Loucy (cell line): ENCODE results near the gene NMT2.

Experiments
- H2AFZ ChIP-seq: fragments of 200-600 bp; sonication (generic); 2 replicates; pipeline ENCODE4 v1.6.0; 2016; ENCODE audit warnings: antibody characterized with exemption, mild to moderate bottlenecking, low read length, moderate library complexity
- H3F3A ChIP-seq: fragments of 200-600 bp; 2 replicates; pipeline ENCODE4 v1.6.0; 2016; ENCODE audit warnings: antibody characterized with exemption, low read depth, mild to moderate bottlenecking
- H3K27me3 ChIP-seq: fragments of 200-600 bp; sonication (generic); 2 replicates; pipeline ENCODE4 v1.6.1; 2014; ENCODE audit warnings: low read length, mild to moderate bottlenecking; ENCODE audit not compliant: insufficient read depth, poor library complexity, severe bottlenecking
- H3K36me3 ChIP-seq: fragments of 200-600 bp; sonication (generic); 2 replicates; pipeline ENCODE4 v1.6.1; 2016; ENCODE audit warnings: low read length; ENCODE audit not compliant: insufficient read depth
- H3K4me1 ChIP-seq: fragments of 200-600 bp; sonication (generic); 2 replicates; pipeline ENCODE4 v1.5.1; 2014; ENCODE audit warnings: low read length, mild to moderate bottlenecking; ENCODE audit not compliant: insufficient read depth, poor library complexity, severe bottlenecking
- H3K4me2 ChIP-seq: fragments of 200-600 bp; sonication (generic); 2 replicates; pipeline ENCODE4 v1.6.0; 2014; ENCODE audit warnings: antibody characterized with exemption, low read length, low read depth, mild to moderate bottlenecking; ENCODE audit not compliant: poor library complexity, severe bottlenecking
- H3K4me3 ChIP-seq: fragments of 200-600 bp; sonication (generic); 2 replicates; pipeline ENCODE4 v1.5.1; 2014; ENCODE audit warnings: low read length, mild to moderate bottlenecking, mixed read lengths; ENCODE audit not compliant: poor library complexity, severe bottlenecking
- H3K79me2 ChIP-seq: fragments of 200-600 bp; sonication (generic); 2 replicates; pipeline ENCODE4 v1.6.1; 2014; ENCODE audit warnings: low read length; ENCODE audit not compliant: insufficient read depth
- H3K9ac ChIP-seq: fragments of 200-600 bp; sonication (generic); 2 replicates; pipeline ENCODE4 v1.6.0; 2014; ENCODE audit warnings: mild to moderate bottlenecking, low read depth, low read length, moderate library complexity; ENCODE audit not compliant: poor library complexity, severe bottlenecking
- H3K9me2 ChIP-seq: fragments of 200-600 bp; sonication (generic); replicated peaks from 2 replicates; pipeline ENCODE4 v1.6.1; 2016; ENCODE audit warnings: low read depth, low read length, mixed read lengths
- H3K9me3 ChIP-seq: fragments of 200-600 bp; sonication (generic); 2 replicates; pipeline ENCODE4 v1.6.1; 2014; ENCODE audit warnings: mild to moderate bottlenecking, antibody characterized with exemption, low read length, low read depth; ENCODE audit not compliant: insufficient read depth
- H4K20me1 ChIP-seq: fragments of 200-600 bp; sonication (generic); 2 replicates; pipeline ENCODE4 v1.6.0; 2014; ENCODE audit warnings: antibody characterized with exemption, low read length, mild to moderate bottlenecking; ENCODE audit not compliant: insufficient read depth, poor library complexity, severe bottlenecking
- EZH2phosphoT487 ChIP-seq: fragments of 200-600 bp; IDR thresholded peaks from 2 replicates; pipeline ENCODE4 v1.6.1; 2018; ENCODE audit warnings: antibody characterized with exemption, mild to moderate bottlenecking, moderate library complexity, borderline replicate concordance
- TF ChIP-seq, protein P1 (sequence below): fragments of 200-600 bp; sonication (generic); conservative IDR thresholded peaks from 2 replicates; pipeline ENCODE4 v1.5.1; 2014; ENCODE audit warnings: mild to moderate bottlenecking, antibody characterized with exemption, low read length

Gene NMT2

DNA sequence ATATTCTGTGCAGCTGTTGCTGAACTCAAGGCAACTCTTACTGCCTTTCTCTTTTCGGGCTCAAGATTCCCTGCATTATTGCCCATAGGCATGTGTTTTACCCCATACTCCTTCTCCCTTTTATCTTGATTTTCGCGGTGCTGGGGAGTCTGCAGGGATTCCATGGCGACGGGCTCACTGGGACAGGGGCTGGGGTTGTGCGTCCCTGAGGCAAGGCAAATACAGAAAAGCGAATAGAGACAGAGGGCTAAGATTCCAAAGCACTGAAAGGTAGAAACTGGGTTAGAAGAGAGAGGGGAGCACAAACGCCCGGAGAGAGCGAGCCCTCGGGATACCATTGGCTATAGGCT, 71.9 kb downstream of the NMT2 start:
- TF ChIP-seq, protein P1, sequence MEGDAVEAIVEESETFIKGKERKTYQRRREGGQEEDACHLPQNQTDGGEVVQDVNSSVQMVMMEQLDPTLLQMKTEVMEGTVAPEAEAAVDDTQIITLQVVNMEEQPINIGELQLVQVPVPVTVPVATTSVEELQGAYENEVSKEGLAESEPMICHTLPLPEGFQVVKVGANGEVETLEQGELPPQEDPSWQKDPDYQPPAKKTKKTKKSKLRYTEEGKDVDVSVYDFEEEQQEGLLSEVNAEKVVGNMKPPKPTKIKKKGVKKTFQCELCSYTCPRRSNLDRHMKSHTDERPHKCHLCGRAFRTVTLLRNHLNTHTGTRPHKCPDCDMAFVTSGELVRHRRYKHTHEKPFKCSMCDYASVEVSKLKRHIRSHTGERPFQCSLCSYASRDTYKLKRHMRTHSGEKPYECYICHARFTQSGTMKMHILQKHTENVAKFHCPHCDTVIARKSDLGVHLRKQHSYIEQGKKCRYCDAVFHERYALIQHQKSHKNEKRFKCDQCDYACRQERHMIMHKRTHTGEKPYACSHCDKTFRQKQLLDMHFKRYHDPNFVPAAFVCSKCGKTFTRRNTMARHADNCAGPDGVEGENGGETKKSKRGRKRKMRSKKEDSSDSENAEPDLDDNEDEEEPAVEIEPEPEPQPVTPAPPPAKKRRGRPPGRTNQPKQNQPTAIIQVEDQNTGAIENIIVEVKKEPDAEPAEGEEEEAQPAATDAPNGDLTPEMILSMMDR, result no peak
- no peak for TF ChIP-seq EZH2phosphoT487
- Histone ChIP-seq H2AFZ (peak overlapping the region; percentile 90), H3K36me3 (no peaks in the 10 kb centered on the region; the same call in 1 of the 2 replicates), H4K20me1 (peaks cover 13% of the 10 kb centered on the region), H3K9me2 (no peaks in the 10 kb centered on the region), H3K4me1 (peaks cover 21% of the 10 kb centered on the region), H3K4me3 (peak overlapping the region; percentile 91), H3K27me3 (no peaks in the 10 kb centered on the region), H3K9me3 (no peaks in the 10 kb centered on the region), H3K4me2 (peak overlapping the region; percentile 96), H3K79me2 (peaks cover 42% of the 10 kb centered on the region), H3F3A (no peaks in the 10 kb centered on the region), H3K9ac (peak overlapping the region; percentile 92)

DNA sequence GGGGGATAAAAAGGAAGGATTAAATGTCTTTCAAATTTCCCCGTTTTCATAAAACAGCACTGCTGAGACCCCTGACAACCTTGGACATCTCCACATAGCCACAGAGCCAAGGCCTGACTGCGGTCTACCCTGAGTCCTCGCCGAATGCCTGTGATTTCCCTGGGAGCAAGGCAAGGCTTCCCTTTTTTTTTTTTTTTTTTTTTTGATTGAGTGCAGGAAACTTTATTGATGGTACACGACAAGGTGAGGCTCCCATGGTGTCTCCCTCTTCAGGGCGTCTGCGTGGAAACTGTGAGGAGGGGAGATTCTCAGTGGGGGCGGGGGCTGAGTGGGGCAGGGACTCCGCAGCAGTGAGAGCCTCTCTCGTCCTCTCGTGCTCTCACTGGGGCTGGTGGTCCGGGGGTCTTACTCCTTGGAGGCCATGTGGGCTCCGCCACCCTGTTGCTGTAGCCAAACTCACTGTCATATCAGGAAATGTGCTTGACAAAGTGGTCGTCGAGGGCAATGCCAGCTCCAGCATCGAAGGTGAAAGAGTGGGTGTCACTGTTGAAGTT, 75.6 kb downstream of the NMT2 start:
- Histone ChIP-seq H4K20me1 (peaks cover 7% of the 10 kb centered on the region), H3K9me2 (no peaks in the 10 kb centered on the region), H3K27me3 (no peaks in the 10 kb centered on the region), H3K79me2 (peaks cover 10% of the 10 kb centered on the region), H3K36me3 (no peaks in the 10 kb centered on the region), H3K4me3 (no peak overlapping the region), H3F3A (no peaks in the 10 kb centered on the region), H3K4me2 (no peak overlapping the region), H3K9me3 (no peaks in the 10 kb centered on the region), H3K9ac (no peak overlapping the region), H3K4me1 (peaks cover 4% of the 10 kb centered on the region), H2AFZ (no peak overlapping the region)
- no peak for TF ChIP-seq EZH2phosphoT487
- TF ChIP-seq, protein P1, result no peak

DNA sequence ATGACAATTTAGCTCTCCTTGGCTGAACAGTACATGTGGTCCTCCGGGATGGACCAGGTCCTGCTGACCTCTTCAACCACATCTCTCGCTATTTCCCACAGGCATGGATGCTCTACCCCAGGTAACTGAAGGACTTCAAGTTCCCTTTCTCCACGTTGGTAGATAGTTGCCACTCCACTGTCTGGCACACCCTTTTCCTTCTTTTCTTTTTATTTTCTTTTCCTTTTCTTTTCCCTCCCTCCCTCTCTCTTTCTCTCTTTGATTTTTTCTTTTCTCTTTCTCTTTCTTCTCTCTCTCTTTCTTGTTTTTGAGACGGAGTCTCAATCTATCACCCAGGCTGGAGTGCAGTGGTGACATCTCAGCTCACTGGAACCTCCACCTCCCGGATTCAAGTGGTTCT, 77.1 kb downstream of the NMT2 start:
- Histone ChIP-seq H3K27me3 (no peaks in the 10 kb centered on the region), H3K4me2 (no peak overlapping the region), H3K79me2 (peaks cover 15% of the 10 kb centered on the region), H3K9ac (no peak overlapping the region), H3K4me1 (peaks cover 15% of the 10 kb centered on the region), H3K9me3 (no peaks in the 10 kb centered on the region), H4K20me1 (no peaks in the 10 kb centered on the region), H2AFZ (no peak overlapping the region), H3K9me2 (no peaks in the 10 kb centered on the region), H3K36me3 (no peaks in the 10 kb centered on the region), H3K4me3 (no peak overlapping the region), H3F3A (no peaks in the 10 kb centered on the region)
- TF ChIP-seq EZH2phosphoT487, result no peak
- TF ChIP-seq, protein P1, result no peak
